Small intestine (tissue), 7 donors: Measurements from ENCODE around the gene HDAC1. TPM values are rescaled to one million over a fixed set of nuclear protein-coding genes. Genes with fewer than 3 reads are reported as not detected.
A peak's percentile ranks its signal among the peaks of the same experiment; 100 is the strongest.

Experiments used
- DNase-seq, 2 donors: peaks; one replicate each; pipeline versions ENCODE4 v3.0.0 to v3.0.0-alpha.2; 2013
- FAIRE-seq: peaks from 2 replicates; lab custom pipeline; 2012; peaks lifted over from hg19 to GRCh38; lab: Jason Lieb, UNC
- H3K27ac ChIP-seq, 3 donors: one replicate each; pipeline ENCODE4 v1.5.1; 2013; ENCODE audit warnings: low read length in 2 of 3, mild to moderate bottlenecking in 2 of 3, control low read depth in 1 of 3, inconsistent platforms in 1 of 3, low read depth in 1 of 3, moderate library complexity in 1 of 3
- H3K27me3 ChIP-seq, 3 donors: one replicate each; pipeline ENCODE4 v1.6.1; 2013; ENCODE audit warnings: low read length in 3 of 3, inconsistent platforms in 1 of 3; ENCODE audit not compliant: control insufficient read depth in 3 of 3, insufficient read depth in 3 of 3
- H3K36me3 ChIP-seq, 3 donors: one replicate each; pipeline ENCODE4 v1.6.1; 2013; ENCODE audit warnings: low read length in 3 of 3, inconsistent platforms in 1 of 3, low read depth in 1 of 3, mild to moderate bottlenecking in 1 of 3, moderate library complexity in 1 of 3; ENCODE audit not compliant: control insufficient read depth in 3 of 3, insufficient read depth in 2 of 3
- H3K4me1 ChIP-seq, 3 donors: one replicate each; pipeline ENCODE4 v1.6.1; 2013; ENCODE audit warnings: low read length in 2 of 3, inconsistent platforms in 1 of 3, low read depth in 1 of 3, mild to moderate bottlenecking in 1 of 3, moderate library complexity in 1 of 3; ENCODE audit not compliant: control insufficient read depth in 3 of 3, insufficient read depth in 2 of 3
- H3K4me3 ChIP-seq, 3 donors: one replicate each; pipeline ENCODE4 v1.5.1; 2013; ENCODE audit warnings: low read length in 3 of 3, control low read depth in 1 of 3, inconsistent platforms in 1 of 3, low read depth in 1 of 3, mild to moderate bottlenecking in 1 of 3, moderate library complexity in 1 of 3
- H3K9me3 ChIP-seq, 2 donors: one replicate each; pipeline ENCODE4 v1.6.1; 2013; ENCODE audit warnings: low read depth in 1 of 2, low read length in 1 of 2; ENCODE audit not compliant: control insufficient read depth in 2 of 2, insufficient read depth in 1 of 2
- WGBS, 3 donors: extraction: QIAGEN DNeasy Blood & Tissue Kit; methylation state at CpG; one replicate each; pipeline ENCODE4 v1.1.7; 2013; 5-methylcytosine and 5-hydroxymethylcytosine counted together
- polyA plus RNA-seq, 4 donors: library from polyadenylated mRNA; stranded (reverse) in 3 of 4; unstranded in 1 of 4; fragments of 200-250 nt in 3 of 4; fragments of 120-200 nt in 1 of 4; gene quantifications; one replicate each; pipeline versions ENCODE4 v1.2.1 to v1.2.3, GENCODE V29; 2013
- donor health status: healthy with polysubstance abuse.
- donor health status: control.
- donor health status: control.
- donor health status: Bipolar disorder and iron deficiency.
- donor health status: healthy.

The HDAC1 gene
- polyA plus RNA-seq, 4 donors, result 87.0 to 161 (median 112) TPM

GRCh38 chr1:32339363-32339978 is 47.6 kb downstream of the HDAC1 start:
- Histone ChIP-seq H3K27ac (no peak overlapping the region), H3K4me1 (peaks cover 0 to 21% (median 2%) of the 10 kb centered on the region in 3 donors)
- 73 to 79% (median 74%) methylated on average over 5 of the region's 5 CpGs for WGBS, 3 donors

GRCh38 chr1:32341186-32341757 is 49.4 kb downstream of the HDAC1 start:
- 92 to 95% (median 93%) methylated on average over 11 of the region's 11 CpGs for WGBS, 3 donors
- H3K4me1 ChIP-seq, result peaks cover 0 to 28% (median 2%) of the 10 kb centered on the region in 3 donors
- H3K9me3 ChIP-seq, result no peaks in the 10 kb centered on the region
- no peak overlapping the region for H3K4me3 ChIP-seq
- no peak overlapping the region for H3K27ac ChIP-seq
- no peaks in the 10 kb centered on the region for H3K27me3 ChIP-seq
- no peak for DNase-seq
- H3K36me3 ChIP-seq, result peaks cover 0 to 2% (median 0%) of the 10 kb centered on the region in 3 donors
- no peak for FAIRE-seq

More at GRCh38 chr1:32339363-32339978, 47.6 kb downstream of the HDAC1 start:
- Histone ChIP-seq H3K27me3 (no peaks in the 10 kb centered on the region), H3K4me3 (no peak overlapping the region), H3K9me3 (no peaks in the 10 kb centered on the region), H3K36me3 (peaks cover 0 to 7% (median 0%) of the 10 kb centered on the region in 3 donors)
- DNase-seq (no peak), FAIRE-seq (no peak)

GRCh38 chr1:32341971-32342370 is 50.1 kb downstream of the HDAC1 start:
- no peak for FAIRE-seq
- DNase-seq, result no peak
- Histone ChIP-seq H3K9me3 (no peaks in the 10 kb centered on the region), H3K27ac (no peak overlapping the region), H3K4me3 (no peak overlapping the region), H3K27me3 (no peaks in the 10 kb centered on the region), H3K36me3 (peaks cover 0 to 2% (median 0%) of the 10 kb centered on the region in 3 donors), H3K4me1 (peaks cover 0 to 23% (median 0%) of the 10 kb centered on the region in 3 donors)
- WGBS, 3 donors, result 42 to 58% (median 44%) methylated on average over 5 of the region's 5 CpGs

GRCh38 chr1:32342704-32343103 is 50.8 kb downstream of the HDAC1 start:
- no peak for FAIRE-seq
- Histone ChIP-seq H3K27me3 (no peaks in the 10 kb centered on the region), H3K4me3 (no peak overlapping the region), H3K27ac (no peak overlapping the region), H3K4me1 (peaks cover 0 to 19% (median 0%) of the 10 kb centered on the region in 3 donors), H3K9me3 (no peaks in the 10 kb centered on the region), H3K36me3 (peaks cover 0 to 2% (median 0%) of the 10 kb centered on the region in 3 donors)
- DNase-seq, result no peak
- 89 to 90% (median 89%) methylated on average over 10 of the region's 10 CpGs for WGBS, 3 donors

- Histone ChIP-seq H3K4me1 (peaks cover 0 to 10% (median 0%) of the 10 kb centered on the region in 3 donors), H3K4me3 (no peak overlapping the region), H3K36me3 (peaks cover 0 to 2% (median 0%) of the 10 kb centered on the region in 3 donors), H3K27ac (peak overlapping the region in 1 of 3 donors; percentile 13), H3K27me3 (no peaks in the 10 kb centered on the region), H3K9me3 (peaks cover 0 to 2% of the 10 kb centered on the region in 2 donors)
- FAIRE-seq (no peak), DNase-seq (peak; percentile 46 to 56)
- 9 to 32% (median 12%) methylated on average over 8 of the region's 8 CpGs for WGBS, 3 donors
These were observed 53.5 kb downstream of the HDAC1 start for GRCh38 chr1:32345289-32345827.

- Histone ChIP-seq H3K27ac (no peak overlapping the region), H3K4me3 (no peak overlapping the region), H3K9me3 (peaks cover 0 to 9% of the 10 kb centered on the region in 2 donors), H3K27me3 (no peaks in the 10 kb centered on the region), H3K36me3 (peaks cover 0 to 2% (median 0%) of the 10 kb centered on the region in 3 donors), H3K4me1 (peaks cover 0 to 13% (median 0%) of the 10 kb centered on the region in 3 donors)
- DNase-seq (no peak), FAIRE-seq (no peak)
- 81 to 88% (median 85%) methylated on average over 7 to 9 of the region's 9 CpGs for WGBS, 3 donors
These were observed 54.8 kb downstream of the HDAC1 start for GRCh38 chr1:32346532-32347157.

- Histone ChIP-seq H3K9me3 (peaks cover 0 to 9% of the 10 kb centered on the region in 2 donors), H3K4me3 (no peak overlapping the region), H3K4me1 (peaks cover 4 to 31% (median 9%) of the 10 kb centered on the region in 3 donors), H3K27me3 (no peaks in the 10 kb centered on the region), H3K36me3 (peaks cover 0 to 5% (median 0%) of the 10 kb centered on the region in 3 donors), H3K27ac (peak overlapping the region in 1 of 3 donors; percentile 2)
- FAIRE-seq (no peak), DNase-seq (no peak)
- WGBS, 3 donors, result 53 to 73% (median 65%) methylated on average over 8 of the region's 8 CpGs
These were observed 57.4 kb downstream of the HDAC1 start for GRCh38 chr1:32349211-32349708.
